Body of pancreas (tissue), 4 donors: ENCODE results near the gene ATG2B.

Experiments used
- CTCF ChIP-seq, 7 experiments: fragments of 450-650 bp in 4 of 7; fragments of 200-600 bp in 3 of 7; sonication (generic) in 3 of 7; IDR thresholded peaks; one replicate each; pipeline ENCODE4 v1.5.1; 2016 to 2019; ENCODE audit warnings: antibody characterized with exemption in 7 of 7
- POLR2A ChIP-seq, 3 donors: fragments of 450-650 bp; IDR thresholded peaks; one replicate each; pipeline ENCODE4 v1.6.1; 2016; ENCODE audit warnings: antibody characterized with exemption in 3 of 3, mild to moderate bottlenecking in 2 of 3

DNA sequence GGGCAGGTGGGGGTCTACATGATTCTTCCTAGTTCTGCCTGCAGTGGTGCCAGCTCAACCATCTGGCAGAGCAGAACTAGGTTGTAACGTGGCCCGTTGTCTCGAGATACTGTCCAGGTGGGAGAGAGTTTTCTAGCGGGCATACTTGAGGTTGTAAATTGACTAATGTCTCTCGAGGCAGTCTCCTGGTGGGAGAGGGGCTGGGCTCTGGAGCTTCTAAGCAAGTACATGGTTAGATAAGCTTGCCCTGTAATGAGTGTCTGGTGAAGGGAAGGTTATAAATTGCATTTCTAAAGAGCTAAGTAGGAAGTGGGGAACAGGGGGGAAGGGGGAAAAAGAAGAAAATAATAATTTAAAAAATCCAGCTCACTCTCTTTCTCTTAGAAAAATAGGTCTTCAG lies 89.0 kb downstream of the ATG2B start:
- TF ChIP-seq CTCF (IDR thresholded peaks at IDR 0.05) (no peak), POLR2A (IDR thresholded peaks at IDR 0.05) (no peak)
